ENCODE measurements around the gene LRTM2.

LRTM2 gene

DNA sequence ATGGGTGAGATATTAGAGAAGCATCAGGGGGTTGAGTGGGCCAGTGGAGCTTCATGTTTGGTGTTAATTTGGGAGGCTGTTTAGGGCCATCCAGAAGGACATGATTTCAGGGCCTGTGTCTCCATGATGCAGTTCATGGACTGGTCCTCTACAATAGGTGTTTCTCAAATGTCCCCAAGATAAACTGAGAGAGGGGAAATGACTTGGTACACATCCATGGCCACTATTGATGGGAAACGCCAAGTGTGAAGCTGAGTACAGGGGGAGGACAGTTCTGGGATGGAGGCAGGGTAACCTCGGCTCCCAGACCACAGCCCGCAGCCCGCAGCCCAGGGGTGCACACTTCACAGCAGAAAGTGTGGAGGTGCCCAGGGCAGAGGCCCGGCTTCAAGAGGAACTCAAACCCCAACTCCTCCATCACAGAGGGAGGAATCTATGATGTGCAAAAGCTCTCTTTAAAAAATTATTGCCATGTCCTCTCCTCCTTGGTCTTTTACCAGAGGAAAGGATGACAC, 64.8 kb downstream of the LRTM2 start:
- no peak for DNase-seq (ENCODE audit: low read depth, low spot score)
- Histone ChIP-seq H3K36me3 (ENCODE audit: insufficient read depth, low read length) (no peaks in the 10 kb centered on the region), H3K9ac (ENCODE audit: insufficient read length) (no peak overlapping the region), H3K4me3 (no peak overlapping the region), H3K9me3 (ENCODE audit: low read depth, low read length) (no peaks in the 10 kb centered on the region), H3K27ac (no peak overlapping the region)
- no peak for TF ChIP-seq POLR2AphosphoS5 (IDR thresholded peaks at IDR 0.05; ENCODE audit: borderline replicate concordance, low read depth, low read length)
- no peak for TF ChIP-seq FOXP2 (optimal IDR thresholded peaks at IDR 0.05; ENCODE audit: control extremely low read depth, extremely low read length, insufficient read depth)
- TF ChIP-seq EZH2 (IDR thresholded peaks at IDR 0.05): no peak

- no peak overlapping the region for H3K4me3 ChIP-seq
- H3K9ac ChIP-seq (ENCODE audit: insufficient read length): no peak overlapping the region
- no peaks in the 10 kb centered on the region for H3K9me3 ChIP-seq (ENCODE audit: low read depth, low read length)
- H3K27ac ChIP-seq: no peak overlapping the region
- no peak for DNase-seq (ENCODE audit: low read depth, low spot score)
- no peak for TF ChIP-seq EZH2 (IDR thresholded peaks at IDR 0.05)
- TF ChIP-seq FOXP2 (optimal IDR thresholded peaks at IDR 0.05; ENCODE audit: control extremely low read depth, extremely low read length, insufficient read depth): no peak
- TF ChIP-seq POLR2AphosphoS5 (IDR thresholded peaks at IDR 0.05; ENCODE audit: borderline replicate concordance, low read depth, low read length): no peak
- H3K36me3 ChIP-seq (ENCODE audit: insufficient read depth, low read length): no peaks in the 10 kb centered on the region
Observed at GRCh38 chr12:1885599-1886245, 65.4 kb downstream of the LRTM2 start.
